Mammary epithelial cell (primary cell): ENCODE results near the gene DCN.

Experiments used
- EZH2 ChIP-seq: IDR thresholded peaks from 2 replicates; pipeline ENCODE4 v1.6.1; 2012; ENCODE audit warnings: low read length, inconsistent platforms, borderline replicate concordance
- TF ChIP-seq, protein P1 (sequence below), 2 donors: IDR thresholded peaks in 1 of 2; conservative IDR thresholded peaks in 1 of 2; 2 replicates each; pipeline ENCODE4 v1.5.1; 2011 to 2012; ENCODE audit warnings: inconsistent platforms in 2 of 2, low read length in 2 of 2, mild to moderate bottlenecking in 2 of 2, control low read depth in 1 of 2, low read depth in 1 of 2; ENCODE audit not compliant: insufficient read depth in 1 of 2; ENCODE audit errors: extremely low read depth in 1 of 2

DNA sequence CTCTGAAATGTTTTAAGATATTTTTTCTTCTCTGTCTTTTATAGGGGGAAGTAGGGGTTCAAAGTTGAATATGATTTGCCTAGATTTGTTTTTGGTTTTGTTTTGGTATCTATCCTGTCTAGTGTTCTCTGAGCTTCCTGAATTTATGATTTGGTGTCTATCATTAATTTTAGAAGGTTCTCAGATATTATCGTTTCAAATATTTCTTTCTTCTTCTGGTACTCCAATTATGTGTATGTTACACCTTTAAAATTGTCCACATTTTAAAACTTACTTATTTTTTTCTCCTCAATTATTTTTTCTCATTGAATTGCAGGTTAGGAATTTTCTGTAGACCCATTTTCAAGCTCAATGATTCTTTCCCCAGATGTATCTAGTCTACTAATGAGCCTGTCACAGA lies 13.8 kb upstream of the DCN start:
- TF ChIP-seq, protein P1, sequence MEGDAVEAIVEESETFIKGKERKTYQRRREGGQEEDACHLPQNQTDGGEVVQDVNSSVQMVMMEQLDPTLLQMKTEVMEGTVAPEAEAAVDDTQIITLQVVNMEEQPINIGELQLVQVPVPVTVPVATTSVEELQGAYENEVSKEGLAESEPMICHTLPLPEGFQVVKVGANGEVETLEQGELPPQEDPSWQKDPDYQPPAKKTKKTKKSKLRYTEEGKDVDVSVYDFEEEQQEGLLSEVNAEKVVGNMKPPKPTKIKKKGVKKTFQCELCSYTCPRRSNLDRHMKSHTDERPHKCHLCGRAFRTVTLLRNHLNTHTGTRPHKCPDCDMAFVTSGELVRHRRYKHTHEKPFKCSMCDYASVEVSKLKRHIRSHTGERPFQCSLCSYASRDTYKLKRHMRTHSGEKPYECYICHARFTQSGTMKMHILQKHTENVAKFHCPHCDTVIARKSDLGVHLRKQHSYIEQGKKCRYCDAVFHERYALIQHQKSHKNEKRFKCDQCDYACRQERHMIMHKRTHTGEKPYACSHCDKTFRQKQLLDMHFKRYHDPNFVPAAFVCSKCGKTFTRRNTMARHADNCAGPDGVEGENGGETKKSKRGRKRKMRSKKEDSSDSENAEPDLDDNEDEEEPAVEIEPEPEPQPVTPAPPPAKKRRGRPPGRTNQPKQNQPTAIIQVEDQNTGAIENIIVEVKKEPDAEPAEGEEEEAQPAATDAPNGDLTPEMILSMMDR (conservative IDR thresholded peaks at IDR 0.05 in 1 of 2, IDR thresholded peaks at IDR 0.05 in 1 of 2; ENCODE audit: extremely low read depth in 1 of 2, insufficient read depth in 1 of 2, low read depth in 1 of 2, low read length in 2 of 2) = no peak
- no peak for TF ChIP-seq EZH2
